Measurements from ENCODE around the gene NCKAP5.

NCKAP5 gene

GRCh38 chr2:133123904-133124303 is 444.4 kb downstream of the NCKAP5 start:
- DNase-seq = no peak

DNA sequence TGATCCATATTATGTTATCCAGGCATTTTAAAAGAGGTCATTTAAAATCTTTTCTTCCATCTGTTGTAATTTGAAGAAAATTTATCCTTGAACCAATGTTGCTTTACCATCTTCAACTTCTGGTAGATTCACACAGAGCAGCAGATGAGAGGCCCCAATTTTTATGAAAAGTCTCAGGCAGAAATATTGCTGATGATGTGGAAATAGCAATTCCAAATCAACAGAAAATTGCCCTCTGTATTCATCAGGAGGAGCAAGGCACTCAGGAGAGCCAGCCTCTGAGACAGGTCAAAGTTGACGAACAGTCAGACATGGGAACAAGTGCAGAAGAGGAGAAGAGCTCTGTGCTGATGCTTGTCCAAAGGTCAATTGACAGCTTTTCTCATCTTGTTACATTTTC is 444.9 kb downstream of the NCKAP5 start:
- DNase-seq = no peak

DNA sequence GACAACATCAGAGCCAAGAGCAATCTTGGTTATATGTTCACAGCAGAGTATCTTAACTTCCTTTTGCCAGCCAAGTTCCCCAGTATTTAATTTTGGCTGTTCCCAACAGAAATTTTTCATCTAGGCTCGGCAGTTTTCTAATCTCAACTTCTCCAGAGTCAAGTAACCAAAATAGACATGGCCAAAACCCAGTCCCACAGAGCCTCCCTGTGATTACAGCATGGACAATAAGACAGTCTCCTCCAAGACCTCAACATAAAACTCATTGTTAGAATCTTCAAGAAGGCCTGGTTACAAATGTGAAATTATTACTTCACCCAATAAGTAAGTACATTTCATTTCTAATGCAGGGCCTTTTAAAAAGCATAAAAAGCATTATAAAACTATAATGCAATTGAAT is 445.7 kb downstream of the NCKAP5 start:
- DNase-seq = no peak

GRCh38 chr2:133120310-133120709 is 448.0 kb downstream of the NCKAP5 start:
- no peak for DNase-seq

DNA sequence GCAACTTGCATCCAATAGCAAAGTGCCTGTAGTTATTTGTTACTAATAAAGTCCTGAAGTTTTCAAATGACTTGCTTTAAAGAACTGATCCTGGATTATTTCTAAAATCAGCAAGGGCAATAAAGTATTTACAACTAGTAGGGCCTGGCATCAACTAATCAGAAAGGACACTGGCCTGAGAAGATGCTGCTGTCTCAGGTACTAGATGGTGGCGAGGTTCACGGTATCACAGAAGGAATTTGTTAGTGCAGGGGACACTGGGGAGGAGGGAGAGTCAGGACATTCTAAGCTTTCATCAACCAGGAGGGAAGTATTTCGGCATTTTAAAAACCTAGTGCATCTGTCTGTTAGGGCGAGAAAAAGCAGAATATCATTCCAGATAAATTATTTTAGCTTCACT is 458.1 kb downstream of the NCKAP5 start:
- DNase-seq = no peak

- DNase-seq = no peak
Observed at GRCh38 chr2:133109772-133110171, 458.5 kb downstream of the NCKAP5 start.

DNA sequence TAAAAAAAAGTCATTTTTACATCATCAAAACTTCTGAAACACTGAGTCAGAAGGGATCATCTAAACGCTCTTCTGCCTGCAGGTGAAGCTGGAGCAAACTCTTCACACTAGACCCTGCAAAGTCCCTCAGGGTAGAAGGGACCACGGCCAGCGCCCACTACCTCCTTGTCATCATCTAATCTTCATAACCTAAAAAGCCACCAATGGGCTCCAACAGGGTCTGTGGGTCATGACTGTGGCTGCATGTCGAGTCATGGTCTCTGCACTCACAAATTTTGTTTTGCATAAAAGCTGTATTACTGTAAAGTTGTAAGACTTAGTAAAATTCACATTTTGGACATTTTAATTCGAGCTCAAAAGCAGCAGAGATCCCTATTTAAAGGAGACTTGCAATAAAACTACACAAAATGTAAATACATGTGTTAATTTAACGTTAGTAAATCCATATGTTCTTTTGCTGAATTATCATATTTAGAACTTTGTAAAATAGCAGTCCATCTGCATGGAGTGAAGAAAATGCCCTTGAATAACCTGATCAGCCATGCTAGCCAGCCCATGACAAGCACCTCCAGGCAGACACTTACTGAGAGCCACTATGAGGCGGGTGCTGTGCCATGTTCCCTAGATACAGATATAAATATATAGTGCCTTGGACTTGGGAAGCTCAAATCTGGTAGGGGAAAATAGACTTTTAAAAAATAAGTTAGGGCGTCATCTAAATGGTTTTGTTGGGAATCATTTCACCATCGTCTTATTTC is 461.0 kb downstream of the NCKAP5 start:
- no peak for DNase-seq

DNA sequence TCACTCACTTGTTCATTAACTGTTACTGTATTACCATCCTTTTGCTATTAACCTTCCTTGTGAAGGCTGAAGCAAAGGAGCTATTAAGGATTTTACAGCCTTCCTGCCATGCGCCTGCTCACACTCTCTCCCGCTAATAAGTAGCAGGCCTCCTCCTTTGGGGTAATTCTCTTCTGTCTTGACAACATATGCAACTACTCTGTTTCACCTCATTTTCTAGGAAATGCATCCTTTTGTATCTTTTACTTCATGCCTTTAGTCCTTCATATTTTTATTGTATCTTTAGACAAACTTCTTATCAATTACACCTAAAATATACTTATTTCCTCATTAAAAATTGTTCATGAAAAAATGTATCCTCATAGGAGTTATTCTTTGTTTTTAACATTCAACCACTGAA is 463.4 kb downstream of the NCKAP5 start:
- DNase-seq = no peak

GRCh38 chr2:133098787-133099186 is 469.5 kb downstream of the NCKAP5 start:
- DNase-seq = no peak

GRCh38 chr2:133097666-133098065 is 470.6 kb downstream of the NCKAP5 start:
- DNase-seq = no peak

- DNase-seq = no peak
Observed at GRCh38 chr2:133092571-133092970, 475.7 kb downstream of the NCKAP5 start.

DNA sequence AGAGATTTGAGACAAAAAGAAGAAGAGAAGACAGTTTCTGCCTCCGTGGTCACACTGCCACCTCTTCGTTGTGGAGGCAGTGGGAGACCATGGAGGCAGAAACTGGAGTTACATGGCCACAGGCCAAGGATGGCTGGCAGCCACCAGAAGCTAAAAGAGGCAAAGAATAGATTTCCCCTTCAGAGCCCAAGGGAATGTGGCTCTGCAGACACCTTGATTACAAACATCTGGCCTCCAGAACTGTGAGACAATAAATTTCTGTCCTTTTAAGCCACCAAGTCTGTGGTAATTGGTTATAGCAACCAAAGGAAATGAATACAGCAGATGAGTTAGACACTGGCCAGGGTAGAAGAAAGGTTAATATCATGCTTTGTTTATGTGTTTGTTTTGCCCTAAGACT is 477.9 kb downstream of the NCKAP5 start:
- DNase-seq = no peak

GRCh38 chr2:133086176-133086575 is 482.1 kb downstream of the NCKAP5 start:
- no peak for DNase-seq

- no peak for DNase-seq
Observed at GRCh38 chr2:133085646-133086045, 482.6 kb downstream of the NCKAP5 start.

DNA sequence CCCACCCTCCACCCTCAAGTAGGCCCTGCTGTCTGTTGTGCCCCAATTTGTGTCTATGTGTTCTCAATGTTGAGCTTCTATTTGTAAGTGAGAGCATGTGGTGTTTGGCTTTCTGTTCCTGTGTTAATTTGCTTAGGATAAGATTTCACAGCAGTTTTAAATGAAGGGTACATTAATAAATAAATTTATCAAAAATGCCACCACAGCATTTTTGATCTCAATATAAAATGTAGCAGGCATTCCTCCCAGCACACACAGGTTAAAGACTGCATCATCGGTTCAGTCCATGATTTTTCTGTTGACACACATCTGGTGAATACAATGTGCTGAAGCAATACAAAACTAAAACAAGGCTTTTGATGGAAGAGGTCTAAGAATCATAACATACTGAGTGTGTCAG is 486.2 kb downstream of the NCKAP5 start:
- no peak for DNase-seq

GRCh38 chr2:133080822-133081221 is 487.4 kb downstream of the NCKAP5 start:
- no peak for DNase-seq

DNA sequence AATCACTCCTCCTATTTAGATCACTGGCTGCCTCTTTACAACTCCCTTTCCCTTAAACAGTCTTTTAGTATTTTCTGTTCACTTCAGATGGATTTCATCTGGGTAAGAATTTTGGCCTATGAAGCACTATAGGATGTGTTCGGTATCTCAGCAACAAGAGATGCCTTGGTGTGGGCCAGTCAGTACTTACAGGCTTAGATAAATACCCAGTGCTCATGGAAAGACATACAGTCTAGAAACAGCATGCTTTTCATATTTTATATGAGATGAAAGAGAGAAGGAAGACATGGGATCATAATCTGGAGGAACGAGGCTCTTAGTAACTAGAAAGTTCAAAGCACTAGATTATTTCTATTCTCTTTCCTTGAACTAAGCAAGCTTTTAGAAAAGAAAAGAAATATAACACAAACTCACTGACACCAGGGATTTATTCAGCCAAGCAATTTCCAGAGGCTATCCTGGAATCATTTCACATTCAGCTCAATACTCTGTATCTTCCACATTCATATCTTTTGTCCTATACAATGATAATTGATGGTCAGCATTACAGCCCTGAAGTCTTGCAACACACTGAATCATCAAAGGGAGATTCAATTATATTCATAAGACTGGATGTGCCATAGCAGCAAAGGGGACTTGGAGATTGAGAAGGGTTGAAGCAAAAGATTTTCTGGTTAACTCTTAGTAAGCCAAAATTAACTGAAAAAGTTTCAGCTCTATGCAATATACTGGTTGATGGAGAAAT is 489.4 kb downstream of the NCKAP5 start:
- DNase-seq = no peak

- no peak for DNase-seq
Observed at GRCh38 chr2:133077269-133077822, 490.9 kb downstream of the NCKAP5 start.

GRCh38 chr2:133072837-133073694 is 495.2 kb downstream of the NCKAP5 start:
- no peak for DNase-seq

DNA sequence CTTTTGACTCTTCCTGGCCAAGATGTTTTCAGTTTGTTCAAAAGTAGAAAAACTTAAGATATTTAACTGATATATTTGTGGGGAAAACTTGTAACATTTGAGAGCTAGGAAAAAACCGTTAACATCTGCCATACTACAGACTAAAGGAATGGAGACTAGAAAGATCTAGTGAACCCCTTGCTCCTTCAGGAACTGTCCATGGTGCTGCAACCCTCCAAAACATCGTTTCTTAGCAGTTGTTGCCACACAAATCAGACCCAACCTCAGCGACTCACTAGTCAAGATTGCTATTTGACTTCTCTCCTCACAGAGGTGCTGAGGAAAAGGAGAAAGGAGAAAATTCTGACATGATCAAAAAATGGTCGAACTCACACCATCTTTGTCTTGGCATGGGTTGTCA is 504.5 kb downstream of the NCKAP5 start:
- no peak for DNase-seq

DNA sequence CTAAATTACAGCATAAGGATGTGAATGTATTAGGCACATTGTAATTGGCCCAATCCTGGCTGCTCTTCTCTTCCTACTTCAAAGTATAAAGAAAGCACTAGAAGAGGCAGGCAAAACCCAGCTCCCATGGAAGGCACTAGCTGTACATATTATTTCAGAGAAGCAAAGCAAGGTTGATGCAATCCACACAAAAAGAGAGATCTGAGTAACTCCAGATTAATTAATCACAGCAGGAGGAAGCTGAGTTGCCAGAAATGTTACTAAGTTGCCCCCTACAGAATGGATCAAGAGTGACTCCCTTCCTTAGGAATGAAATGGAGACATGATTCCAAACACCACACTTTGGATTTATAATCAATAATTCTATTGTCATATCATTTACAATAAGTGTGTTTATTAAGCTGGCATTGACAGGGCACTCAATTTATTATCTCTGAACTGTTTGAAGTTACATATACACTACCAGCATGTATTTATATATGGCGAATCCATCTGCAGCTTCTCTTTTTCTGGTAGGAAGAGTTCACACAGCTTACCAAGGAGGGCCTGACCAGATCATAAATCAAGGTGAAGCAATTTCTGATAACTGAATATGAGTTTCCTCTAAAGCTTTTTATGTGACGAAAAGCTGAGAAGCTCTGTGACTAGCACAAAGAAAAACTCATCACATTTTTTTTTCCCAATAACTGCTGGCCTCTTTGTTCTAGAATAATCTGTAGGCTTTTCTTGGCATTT is 505.2 kb downstream of the NCKAP5 start:
- DNase-seq = no peak

DNA sequence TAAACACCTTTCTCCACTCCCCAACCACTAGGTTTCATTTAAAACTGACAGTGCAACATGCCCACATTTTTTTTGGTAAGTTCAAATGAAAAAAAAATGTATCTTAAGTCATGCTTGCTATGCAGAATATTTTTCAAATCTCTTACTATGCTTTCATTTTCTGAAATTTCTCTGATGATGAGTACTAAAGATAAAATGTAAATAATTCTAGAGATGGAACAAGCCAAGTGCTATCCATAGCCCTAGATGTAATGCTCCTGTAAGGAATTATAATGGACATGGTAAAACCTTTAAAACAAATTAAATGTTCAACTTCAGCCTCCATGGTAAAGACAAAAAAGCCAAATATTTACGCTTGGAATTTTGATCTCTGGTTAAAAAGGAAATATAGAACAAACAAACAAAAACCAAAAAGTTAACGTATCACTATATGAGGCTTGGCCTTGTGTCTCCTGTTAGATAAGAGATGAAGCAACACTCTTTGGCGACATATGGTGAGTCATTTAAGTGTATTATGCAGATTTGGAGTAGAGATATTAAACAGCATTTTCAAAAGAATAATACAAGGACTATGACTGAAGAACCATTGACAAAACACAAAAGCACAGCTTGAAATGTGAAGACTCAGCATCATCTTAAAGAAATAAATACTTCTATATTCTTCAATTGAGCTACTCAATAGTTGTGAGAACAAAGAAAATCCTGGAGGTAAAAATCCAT is 506.2 kb downstream of the NCKAP5 start:
- no peak for DNase-seq

Measured in NCI-H345 (cell line).